Panc1 (cell line): ENCODE measurements around the gene UAP1L1. TPM values are rescaled to one million over a fixed set of nuclear protein-coding genes. Genes with fewer than 3 reads are reported as not detected.

ENCODE experiments used
- ATAC-seq: fragments of 200-7000 bp; cut with Tn5 transposase; 2 replicates; pipeline ENCODE4 v1.9.1; 2020; ENCODE audit warnings: mild to moderate bottlenecking, moderate library complexity
- BruUV-seq: library from RNA; stranded (reverse); fragments of 400-500 nt; replicated peaks from 2 replicates; lab custom pipeline; 2021; lab: Mats Ljungman, UMichigan
- CTCF ChIA-PET: fragments of 300-600 bp; sonication (Branson Sonifier 250); formaldehyde crosslinking; loops from one replicate; lab custom pipeline; 2022; ENCODE audit warnings: antibody characterized with exemption; lab: Charles Lee
- POLR2A ChIA-PET: fragments of 300-600 bp; sonication (Branson Sonifier 250); formaldehyde crosslinking; loops from one replicate; lab custom pipeline; 2022; ENCODE audit warnings: antibody characterized with exemption; lab: Charles Lee
- DNase-seq: peaks from one replicate; pipeline ENCODE4 v3.0.0-alpha.2; 2010; ENCODE audit warnings: low read depth, low spot score
- H3K27ac ChIP-seq: 2 replicates; pipeline ENCODE4 v1.5.1; 2011; ENCODE audit warnings: mild to moderate bottlenecking, low read length, inconsistent platforms
- H3K27me3 ChIP-seq: fragments of 200-500 bp; sonication (Bioruptor generic); 2 replicates; pipeline ENCODE4 v1.6.0; 2014; ENCODE audit warnings: low read length, inconsistent platforms; ENCODE audit not compliant: control insufficient read depth, insufficient read depth
- H3K36me3 ChIP-seq: fragments of 200-500 bp; sonication (Bioruptor generic); 2 replicates; pipeline ENCODE4 v1.5.1; 2014; ENCODE audit warnings: inconsistent platforms, mild to moderate bottlenecking, low read length, moderate library complexity; ENCODE audit not compliant: control insufficient read depth, insufficient read depth
- H3K4me1 ChIP-seq: 2 replicates; pipeline ENCODE4 v1.5.1; 2011; ENCODE audit warnings: inconsistent platforms, mild to moderate bottlenecking, low read length, moderate library complexity; ENCODE audit not compliant: control insufficient read depth, insufficient read depth
- H3K4me3 ChIP-seq, 2 experiments: 2 replicates each; pipeline ENCODE4 v1.5.1; 2011 to 2012; ENCODE audit warnings: low read depth in 2 of 2, low read length in 2 of 2, mild to moderate bottlenecking in 2 of 2, inconsistent platforms in 1 of 2, moderate library complexity in 1 of 2
- H3K9me3 ChIP-seq: fragments of 200-500 bp; sonication (Bioruptor generic); 2 replicates; pipeline ENCODE4 v1.5.1; 2014; ENCODE audit warnings: low read depth, mild to moderate bottlenecking, inconsistent platforms, low read length, moderate library complexity; ENCODE audit not compliant: control insufficient read depth, insufficient read depth
- POLR2AphosphoS5 ChIP-seq: IDR thresholded peaks from 2 replicates; pipeline ENCODE4 v1.6.1; 2012; ENCODE audit warnings: mild to moderate bottlenecking, low read depth, low read length, moderate library complexity
- REST ChIP-seq, 2 experiments: IDR thresholded peaks; 2 replicates each; pipeline ENCODE4 v1.6.1; 2011 to 2012; ENCODE audit warnings: low read depth in 2 of 2, control low read depth in 1 of 2, low read length in 1 of 2, mild to moderate bottlenecking in 1 of 2, moderate library complexity in 1 of 2; ENCODE audit not compliant: insufficient read depth in 1 of 2
- SIN3A ChIP-seq: IDR thresholded peaks from 2 replicates; pipeline ENCODE4 v1.6.1; 2012; ENCODE audit warnings: low read depth, mild to moderate bottlenecking, low read length, moderate library complexity, borderline replicate concordance; ENCODE audit not compliant: insufficient read depth
- TCF7L2 ChIP-seq: IDR thresholded peaks from 2 replicates; pipeline ENCODE4 v1.6.1; 2011; ENCODE audit warnings: mild to moderate bottlenecking, low read depth, low read length, inconsistent platforms
- in situ Hi-C: cut with HindIII; loops from 2 replicates; pipeline ENCODE4 v1.10.0; 2016; ENCODE audit warnings: low sequenced_read_pairs, low pct_unique_long_range_greater_than_20kb
- intact Hi-C: fragments of 100-400 bp; cut with micrococcal nuclease; formaldehyde crosslinking; loops from one replicate; pipeline ENCODE4 v1.10.0; 2022; ENCODE audit not compliant: unreplicated experiment
- total RNA-seq: library from RNA; stranded (reverse); gene quantifications from one replicate; pipeline ENCODE4 v1.2.1, GENCODE V29; 2021; ENCODE audit not compliant: unreplicated experiment
- TF ChIP-seq, protein P1 (sequence below): fragments of 450-650 bp; IDR thresholded peaks from 2 replicates; pipeline ENCODE4 v1.5.1; 2017; ENCODE audit warnings: mild to moderate bottlenecking

Gene UAP1L1
- total RNA-seq, 1 experiment from 2014 or later: 23.1 TPM

GRCh38 chr9:137037035-137037434, 40.3 kb upstream of the UAP1L1 start:
- no peak for DNase-seq
- no peak for ATAC-seq
- TF ChIP-seq, protein P1, sequence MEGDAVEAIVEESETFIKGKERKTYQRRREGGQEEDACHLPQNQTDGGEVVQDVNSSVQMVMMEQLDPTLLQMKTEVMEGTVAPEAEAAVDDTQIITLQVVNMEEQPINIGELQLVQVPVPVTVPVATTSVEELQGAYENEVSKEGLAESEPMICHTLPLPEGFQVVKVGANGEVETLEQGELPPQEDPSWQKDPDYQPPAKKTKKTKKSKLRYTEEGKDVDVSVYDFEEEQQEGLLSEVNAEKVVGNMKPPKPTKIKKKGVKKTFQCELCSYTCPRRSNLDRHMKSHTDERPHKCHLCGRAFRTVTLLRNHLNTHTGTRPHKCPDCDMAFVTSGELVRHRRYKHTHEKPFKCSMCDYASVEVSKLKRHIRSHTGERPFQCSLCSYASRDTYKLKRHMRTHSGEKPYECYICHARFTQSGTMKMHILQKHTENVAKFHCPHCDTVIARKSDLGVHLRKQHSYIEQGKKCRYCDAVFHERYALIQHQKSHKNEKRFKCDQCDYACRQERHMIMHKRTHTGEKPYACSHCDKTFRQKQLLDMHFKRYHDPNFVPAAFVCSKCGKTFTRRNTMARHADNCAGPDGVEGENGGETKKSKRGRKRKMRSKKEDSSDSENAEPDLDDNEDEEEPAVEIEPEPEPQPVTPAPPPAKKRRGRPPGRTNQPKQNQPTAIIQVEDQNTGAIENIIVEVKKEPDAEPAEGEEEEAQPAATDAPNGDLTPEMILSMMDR: no peak
- no peak for TF ChIP-seq REST (IDR thresholded peaks at IDR 0.05; ENCODE audit: insufficient read depth in 1 of 2, low read depth in 2 of 2, low read length in 1 of 2)
- POLR2A ChIA-PET: no interaction called here
- Histone ChIP-seq H3K4me3 (no peak overlapping the region), H3K27me3 (no peaks in the 10 kb centered on the region), H3K9me3 (no peaks in the 10 kb centered on the region), H3K4me1 (peaks cover 5% of the 10 kb centered on the region), H3K36me3 (no peaks in the 10 kb centered on the region), H3K27ac (no peak overlapping the region)
- CTCF ChIA-PET: interaction anchor here (0.5 kb wide), 1 partner anchor 70 kb away, joined by 8 read pairs; no protein-coding TSS in a partner anchor
- BruUV-seq: no TSS peak
- in situ Hi-C loops: no loop called here
- intact Hi-C loops: loop anchor here (10.0 kb wide), 1 partner anchor 92 kb away; the partner anchor contains the start of genes C8G and FBXW5

DNA sequence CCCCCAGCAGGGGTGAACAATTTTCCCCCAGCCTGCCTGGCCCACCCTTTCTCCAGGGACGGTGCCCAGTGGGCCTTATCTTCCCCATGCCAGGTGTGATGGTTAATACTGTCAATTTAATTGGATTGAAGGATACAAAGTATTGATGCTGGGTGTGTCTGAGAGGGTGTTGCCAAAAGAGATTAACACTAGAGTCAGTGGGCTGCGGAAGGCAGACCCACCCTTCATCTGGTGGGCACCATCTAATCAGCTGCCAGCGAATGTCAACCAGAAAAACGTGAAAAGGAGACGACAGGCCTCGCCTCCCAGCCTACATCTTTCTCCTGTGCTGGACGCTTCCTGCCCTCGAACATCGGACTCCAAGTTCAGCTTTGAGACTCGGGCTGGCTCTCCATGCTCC, 39.8 kb upstream of the UAP1L1 start:
- CTCF ChIA-PET: interaction anchor here (0.5 kb wide), 1 partner anchor 70 kb away, joined by 8 read pairs; no protein-coding TSS in a partner anchor
- BruUV-seq: no TSS peak
- no peaks in the 10 kb centered on the region for H3K27me3 ChIP-seq
- H3K36me3 ChIP-seq: no peaks in the 10 kb centered on the region
- no peaks in the 10 kb centered on the region for H3K9me3 ChIP-seq
- H3K27ac ChIP-seq: no peak overlapping the region
- no peak for DNase-seq
- POLR2A ChIA-PET: no interaction called here
- intact Hi-C loops: loop anchor here (10.0 kb wide), 1 partner anchor 93 kb away; the partner anchor contains the start of genes C8G and FBXW5
- no peak for TF ChIP-seq SIN3A
- TF ChIP-seq POLR2AphosphoS5: no peak
- no peak for TF ChIP-seq REST (IDR thresholded peaks at IDR 0.05; ENCODE audit: insufficient read depth in 1 of 2, low read depth in 2 of 2, low read length in 1 of 2)
- TF ChIP-seq TCF7L2: no peak
- TF ChIP-seq, protein P1: no peak
- in situ Hi-C loops: no loop called here
- peaks cover 5% of the 10 kb centered on the region for H3K4me1 ChIP-seq
- no peak for ATAC-seq
- H3K4me3 ChIP-seq: no peak overlapping the region
